H1 (cell line): ENCODE data around the gene STEAP4. TPM values are rescaled to one million over a fixed set of nuclear protein-coding genes. Genes with fewer than 3 reads are reported as not detected.

ENCODE experiments used
- CTCF ChIA-PET: fragments of 300-600 bp; sonication (Branson Sonifier 250); formaldehyde crosslinking; loops from one replicate; lab custom pipeline; 2021; ENCODE audit not compliant: partially characterized antibody; lab: Charles Lee
- POLR2A ChIA-PET: fragments of 300-600 bp; sonication (Branson Sonifier 250); formaldehyde crosslinking; loops from one replicate; lab custom pipeline; 2021; ENCODE audit warnings: inconsistent platforms; ENCODE audit not compliant: partially characterized antibody; lab: Charles Lee
- DNase-seq, 2 experiments: peaks; one replicate each; pipeline versions ENCODE4 v3.0.0 to v3.0.0-alpha.2; 2010 to 2022; ENCODE audit warnings: low spot score in 2 of 2, low read depth in 1 of 2, mixed read lengths in 1 of 2
- FAIRE-seq: peaks from 2 replicates; lab custom pipeline; 2011; peaks lifted over from hg19 to GRCh38; lab: Jason Lieb, UNC
- H2AFZ ChIP-seq: 2 replicates; pipeline ENCODE4 v1.8.1; 2012; ENCODE audit warnings: low read length, inconsistent platforms
- H2AK5ac ChIP-seq: 2 replicates; pipeline ENCODE4 v1.6.1; 2013; ENCODE audit warnings: low read depth, low read length
- H2BK120ac ChIP-seq: replicated peaks from 2 replicates; pipeline ENCODE3; 2013; ENCODE audit warnings: low read depth, low read length, inconsistent platforms
- H2BK12ac ChIP-seq: 2 replicates; pipeline ENCODE4 v1.6.1; 2013; ENCODE audit warnings: low read depth, low read length
- H2BK15ac ChIP-seq: 2 replicates; pipeline ENCODE4 v1.6.1; 2013; ENCODE audit warnings: low read length
- H2BK20ac ChIP-seq: 2 replicates; pipeline ENCODE4 v1.6.1; 2013; ENCODE audit warnings: low read length
- H2BK5ac ChIP-seq: 2 replicates; pipeline ENCODE4 v1.6.1; 2013; ENCODE audit warnings: low read depth, low read length
- H3K14ac ChIP-seq: 2 replicates; pipeline ENCODE4 v1.6.1; 2013; ENCODE audit warnings: inconsistent platforms; ENCODE audit not compliant: insufficient read length
- H3K18ac ChIP-seq: 2 replicates; pipeline ENCODE4 v1.6.1; 2013; ENCODE audit warnings: low read length; ENCODE audit errors: extremely low read depth
- H3K23ac ChIP-seq: 2 replicates; pipeline ENCODE4 v1.6.1; 2013; ENCODE audit warnings: inconsistent platforms; ENCODE audit not compliant: insufficient read length
- H3K23me2 ChIP-seq: 2 replicates; pipeline ENCODE4 v1.6.1; 2013; ENCODE audit warnings: low read depth, low read length
- H3K27ac ChIP-seq: 2 replicates; pipeline ENCODE4 v1.6.1; 2011; ENCODE audit warnings: low read depth, low read length, inconsistent platforms
- H3K27me3 ChIP-seq, 4 experiments: replicated peaks in 1 of 4; 1 replicate in 1 of 4; 2 replicates in 3 of 4; pipeline versions ENCODE4 v1.6.1 to v1.8.1; 2011 to 2013; ENCODE audit warnings: low read length in 3 of 4, mild to moderate bottlenecking in 3 of 4, inconsistent platforms in 2 of 4, mixed read lengths in 2 of 4, moderate library complexity in 1 of 4; ENCODE audit not compliant: control insufficient read depth in 3 of 4, insufficient read depth in 3 of 4; ENCODE audit errors: extremely low read depth in 1 of 4
- H3K36me3 ChIP-seq, 4 experiments: 2 replicates each; pipeline versions ENCODE4 v1.6.1 to v1.8.1; 2011 to 2013; ENCODE audit warnings: mild to moderate bottlenecking in 4 of 4, low read length in 3 of 4, moderate library complexity in 2 of 4, control low read depth in 1 of 4, inconsistent platforms in 1 of 4; ENCODE audit not compliant: insufficient read depth in 4 of 4, control insufficient read depth in 2 of 4
- H3K4ac ChIP-seq: replicated peaks from 2 replicates; pipeline ENCODE3; 2013; ENCODE audit warnings: low read length, low read depth, mixed read lengths, inconsistent platforms; ENCODE audit not compliant: insufficient read length
- H3K4me1 ChIP-seq, 4 experiments: replicated peaks in 1 of 4; 1 replicate in 1 of 4; 2 replicates in 3 of 4; pipeline versions ENCODE4 v1.6.1 to v1.8.1; 2011 to 2013; ENCODE audit warnings: low read length in 3 of 4, inconsistent platforms in 2 of 4, mixed read lengths in 1 of 4; ENCODE audit not compliant: insufficient read depth in 4 of 4, control insufficient read depth in 3 of 4
- H3K4me2 ChIP-seq, 2 experiments: 2 replicates each; pipeline versions ENCODE4 v1.6.1 to v1.8.1; 2011 to 2013; ENCODE audit warnings: low read depth in 2 of 2, low read length in 2 of 2, control low read depth in 1 of 2, inconsistent platforms in 1 of 2, mild to moderate bottlenecking in 1 of 2; ENCODE audit not compliant: insufficient read depth in 1 of 2
- H3K4me3 ChIP-seq, 4 experiments: fragments of 200-600, 300-600 bp in 1 of 4; sonication (generic), shearing (Covaris generic), sonication (Bioruptor Twin) in 1 of 4; 2 replicates each; pipeline versions ENCODE4 v1.5.1 to v1.8.1; 2011 to 2016; ENCODE audit warnings: low read length in 4 of 4, low read depth in 3 of 4, control low read depth in 2 of 4, inconsistent platforms in 2 of 4, mild to moderate bottlenecking in 2 of 4, mixed read lengths in 1 of 4, moderate library complexity in 1 of 4; ENCODE audit not compliant: insufficient read depth in 2 of 4; ENCODE audit errors: extremely low read depth in 1 of 4
- H3K56ac ChIP-seq: replicated peaks from 2 replicates; pipeline ENCODE3; 2013; ENCODE audit warnings: low read depth, mild to moderate bottlenecking, mixed read lengths, low read length, inconsistent platforms; ENCODE audit not compliant: insufficient read length
- H3K79me1 ChIP-seq: 2 replicates; pipeline ENCODE4 v1.6.1; 2013; ENCODE audit warnings: low read depth, low read length, control low read depth
- H3K79me2 ChIP-seq, 2 experiments: 2 replicates each; pipeline versions ENCODE4 v1.6.1 to v1.8.1; 2012 to 2013; ENCODE audit warnings: low read length in 2 of 2, mild to moderate bottlenecking in 2 of 2, inconsistent platforms in 1 of 2; ENCODE audit not compliant: insufficient read depth in 2 of 2, control insufficient read depth in 1 of 2
- H3K9ac ChIP-seq, 4 experiments: replicated peaks in 1 of 4; 1 replicate in 1 of 4; 2 replicates in 3 of 4; pipeline versions ENCODE4 v1.6.1 to v1.8.1; 2011 to 2013; ENCODE audit warnings: low read depth in 3 of 4, low read length in 3 of 4, control low read depth in 2 of 4, mild to moderate bottlenecking in 2 of 4, moderate library complexity in 2 of 4, inconsistent platforms in 1 of 4; ENCODE audit errors: extremely low read depth in 1 of 4
- H3K9me3 ChIP-seq, 2 experiments: 2 replicates each; pipeline versions ENCODE4 v1.6.1 to v1.8.1; 2012 to 2013; ENCODE audit warnings: mild to moderate bottlenecking in 2 of 2, moderate library complexity in 2 of 2, control low read depth in 1 of 2, inconsistent platforms in 1 of 2, low read depth in 1 of 2, low read length in 1 of 2, mixed read lengths in 1 of 2; ENCODE audit not compliant: insufficient read depth in 2 of 2
- H4K20me1 ChIP-seq, 2 experiments: replicated peaks in 1 of 2; 2 replicates each; pipeline versions ENCODE3 to v1.8.1; 2011 to 2013; ENCODE audit warnings: inconsistent platforms in 2 of 2, low read length in 2 of 2, mild to moderate bottlenecking in 1 of 2; ENCODE audit not compliant: insufficient read depth in 2 of 2, control insufficient read depth in 1 of 2
- H4K5ac ChIP-seq: 2 replicates; pipeline ENCODE4 v1.6.1; 2013; ENCODE audit warnings: low read length, low read depth, mixed read lengths, inconsistent platforms; ENCODE audit not compliant: insufficient read length
- H4K8ac ChIP-seq: 2 replicates; pipeline ENCODE4 v1.8.0; 2013; ENCODE audit warnings: mild to moderate bottlenecking, moderate library complexity, low read length, inconsistent platforms; ENCODE audit not compliant: insufficient read depth; ENCODE audit errors: extremely low read depth
- H4K91ac ChIP-seq: replicated peaks from 2 replicates; pipeline ENCODE3; 2013; ENCODE audit warnings: low read length, mixed read lengths, inconsistent platforms; ENCODE audit not compliant: insufficient read length
- CTCF ChIP-seq, 3 experiments: IDR thresholded peaks; 1 replicate in 2 of 3; 2 replicates in 1 of 3; pipeline versions ENCODE4 v1.5.1 to v1.6.1; 2011; ENCODE audit warnings: low read length in 3 of 3, mild to moderate bottlenecking in 3 of 3, inconsistent platforms in 2 of 3, low read depth in 1 of 3, moderate library complexity in 1 of 3; ENCODE audit not compliant: insufficient read depth in 1 of 3; ENCODE audit errors: control extremely low read depth in 1 of 3
- HDAC2 ChIP-seq, 2 experiments: fragments of 300-600 bp in 1 of 2; sonication (generic) in 1 of 2; IDR thresholded peaks; 2 replicates each; pipeline ENCODE4 v1.6.1; 2011 to 2012; ENCODE audit warnings: low read depth in 2 of 2, low read length in 2 of 2, mild to moderate bottlenecking in 2 of 2, moderate library complexity in 2 of 2, borderline replicate concordance in 1 of 2, inconsistent platforms in 1 of 2
- JUN ChIP-seq: IDR thresholded peaks from 2 replicates; pipeline ENCODE4 v1.6.1; 2011; ENCODE audit warnings: low read depth, mild to moderate bottlenecking, improper control_type of control experiment, low read length
- polyA plus RNA-seq, 7 experiments: library from polyadenylated mRNA; depleted of rRNA in 3 of 7; stranded (reverse) in 5 of 7; unstranded in 2 of 7; fragments of >200 nt in 5 of 7; fragments of 200-250 nt in 2 of 7; gene quantifications; 1 replicate in 5 of 7; 2 replicates in 1 of 7; 4 replicates in 1 of 7; pipeline versions ENCODE4 v1.2.1 to v1.2.3, GENCODE V29; 2011 to 2013; ENCODE audit warnings: missing spikeins in 2 of 7, mixed read lengths in 2 of 7
- total RNA-seq: library from RNA; stranded (reverse); fragmentation: NEBNext Ultra II Directional; extraction: Animal tissue kit (Norgen Biotek cat#: 25700); gene quantifications from 2 replicates; pipeline ENCODE4 v1.2.1, GENCODE V29; 2021

Gene STEAP4
- total and polyA plus RNA-seq, 2 of the 8 experiments (the other 6 are each of a cell fraction or from before 2014, with no cell fraction given), result under 0.01 TPM; not detected in 1

- Histone ChIP-seq H3K4me1 (no peaks in the 10 kb centered on the region), H4K5ac (no peak overlapping the region), H3K23ac (no peak overlapping the region), H3K23me2 (peaks cover under 1% of the 10 kb centered on the region; the same call in 1 of the 2 replicates), H2AK5ac (no peak overlapping the region), H2BK20ac (no peak overlapping the region), H3K4me2 (no peak overlapping the region), H3K4ac (no peak overlapping the region), H3K56ac (no peak overlapping the region), H2BK12ac (no peak overlapping the region), H3K4me3 (no peak overlapping the region), H4K8ac (no peak overlapping the region), H3K79me1 (no peaks in the 10 kb centered on the region), H2BK15ac (no peak overlapping the region), H3K14ac (no peak overlapping the region), H2AFZ (no peak overlapping the region), H3K27ac (no peak overlapping the region), H3K79me2 (no peaks in the 10 kb centered on the region), H3K18ac (no peak overlapping the region), H3K27me3 (no peaks in the 10 kb centered on the region), H3K9ac (no peak overlapping the region), H2BK120ac (no peak overlapping the region), H2BK5ac (no peak overlapping the region), H3K36me3 (no peaks in the 10 kb centered on the region), H4K20me1 (no peaks in the 10 kb centered on the region), H3K9me3 (0 out of 4 replicates have a peak, but pooled peaks cover 0 to 3% of the 10 kb centered on the region in 2 experiments), H4K91ac (no peak overlapping the region)
- ChIA-PET POLR2A (no interaction called here), CTCF (no interaction called here)
- FAIRE-seq (no peak), DNase-seq (no peak)
- no peak for TF ChIP-seq CTCF (IDR thresholded peaks at IDR 0.05; ENCODE audit: control extremely low read depth in 1 of 3, insufficient read depth in 1 of 3, low read depth in 1 of 3, low read length in 3 of 3)
- TF ChIP-seq HDAC2 (IDR thresholded peaks at IDR 0.05; ENCODE audit: borderline replicate concordance in 1 of 2, low read depth in 2 of 2, low read length in 2 of 2), result no peak
- TF ChIP-seq JUN, result no peak
Observed at GRCh38 chr7:88328787-88329186, 22.1 kb upstream of the STEAP4 start.
